ENCODE measurements around the gene GLT8D1. TPM values are rescaled to one million over a fixed set of nuclear protein-coding genes. Genes with fewer than 3 reads are reported as not detected.

GLT8D1 gene
- 44.9 TPM for total RNA-seq
- long read RNA-seq, transcript GLT8D1-201 (10 exons, 1,849 nt) = major isoform, 12 of 54 reads
- long read RNA-seq, partial matches to known transcripts = 4 of 54 reads
- long read RNA-seq, other reads (novel, unspliced or antisense) = 37 of 54 reads

- H3K36me3 ChIP-seq = peaks cover 19% of the 10 kb centered on the region
- no peaks in the 10 kb centered on the region for H3K9me3 ChIP-seq
- no peak for TF ChIP-seq CTCF (IDR thresholded peaks at IDR 0.05)
- DNase-seq (peak; percentile 95), ATAC-seq (peak; percentile 97)
- peak within 1 kb of the TSS; percentile 89 for H3K27ac ChIP-seq
- H3K4me3 ChIP-seq = peak within 1 kb of the TSS; percentile 95
- H3K4me1 ChIP-seq = peaks cover 30% of the 10 kb centered on the region
- H3K27me3 ChIP-seq = no peaks in the 10 kb centered on the region
- intact Hi-C loops (cut with DNase I) = no loop called here
These were observed at the start of gene GLT8D1, which contains the start of gene SPCS1 for GRCh38 chr3:52705688-52706686. GLT8D1 (minus strand) TSS chr3:52705791; CDS start chr3:52700460, 5,331 bp downstream. SPCS1 (plus strand) TSS chr3:52706106; CDS start chr3:52706247, 141 bp downstream.

GRCh38 chr3:52754373-52754772 lies 48.8 kb upstream of the GLT8D1 start:
- Histone ChIP-seq H3K4me1 (no peaks in the 10 kb centered on the region), H3K9me3 (no peaks in the 10 kb centered on the region), H3K4me3 (no peak overlapping the region), H3K27me3 (no peaks in the 10 kb centered on the region), H3K27ac (no peak overlapping the region), H3K36me3 (peaks cover 79% of the 10 kb centered on the region)
- no peak for DNase-seq
- no peak for ATAC-seq
- intact Hi-C loops (cut with DNase I) = no loop called here
- TF ChIP-seq CTCF (IDR thresholded peaks at IDR 0.05) = no peak

- ATAC-seq (peak; percentile 39), DNase-seq (no peak)
- H3K27me3 ChIP-seq = no peaks in the 10 kb centered on the region
- H3K9me3 ChIP-seq = no peaks in the 10 kb centered on the region
- intact Hi-C loops (cut with DNase I) = no loop called here
- H3K27ac ChIP-seq = no peak overlapping the region
- H3K4me3 ChIP-seq = no peak overlapping the region
- H3K36me3 ChIP-seq = peaks cover 80% of the 10 kb centered on the region
- TF ChIP-seq CTCF (IDR thresholded peaks at IDR 0.05) = no peak
- no peaks in the 10 kb centered on the region for H3K4me1 ChIP-seq
These were observed 46.6 kb upstream of the GLT8D1 start for GRCh38 chr3:52752045-52752660.

GRCh38 chr3:52743721-52744120 lies 38.1 kb upstream of the GLT8D1 start:
- H3K9me3 ChIP-seq = no peaks in the 10 kb centered on the region
- no peaks in the 10 kb centered on the region for H3K27me3 ChIP-seq
- ATAC-seq = no peak
- H3K27ac ChIP-seq = no peak overlapping the region
- no peak for DNase-seq
- peaks cover 98% of the 10 kb centered on the region for H3K36me3 ChIP-seq
- intact Hi-C loops (cut with DNase I) = no loop called here
- TF ChIP-seq CTCF (IDR thresholded peaks at IDR 0.05) = no peak
- H3K4me1 ChIP-seq = no peaks in the 10 kb centered on the region
- H3K4me3 ChIP-seq = no peak overlapping the region

- TF ChIP-seq CTCF (IDR thresholded peaks at IDR 0.05) = no peak
- H3K9me3 ChIP-seq = no peaks in the 10 kb centered on the region
- H3K27me3 ChIP-seq = no peaks in the 10 kb centered on the region
- ATAC-seq (no peak), DNase-seq (no peak)
- intact Hi-C loops (cut with DNase I) = no loop called here
- H3K4me1 ChIP-seq = no peaks in the 10 kb centered on the region
- peaks cover 98% of the 10 kb centered on the region for H3K36me3 ChIP-seq
- H3K4me3 ChIP-seq = no peak overlapping the region
- H3K27ac ChIP-seq = no peak overlapping the region
These were observed 37.6 kb upstream of the GLT8D1 start for GRCh38 chr3:52743152-52743551.

All from upper lobe of right lung (tissue), 1 donor.